ENCODE results near the gene KRT24.

The KRT24 gene

DNA sequence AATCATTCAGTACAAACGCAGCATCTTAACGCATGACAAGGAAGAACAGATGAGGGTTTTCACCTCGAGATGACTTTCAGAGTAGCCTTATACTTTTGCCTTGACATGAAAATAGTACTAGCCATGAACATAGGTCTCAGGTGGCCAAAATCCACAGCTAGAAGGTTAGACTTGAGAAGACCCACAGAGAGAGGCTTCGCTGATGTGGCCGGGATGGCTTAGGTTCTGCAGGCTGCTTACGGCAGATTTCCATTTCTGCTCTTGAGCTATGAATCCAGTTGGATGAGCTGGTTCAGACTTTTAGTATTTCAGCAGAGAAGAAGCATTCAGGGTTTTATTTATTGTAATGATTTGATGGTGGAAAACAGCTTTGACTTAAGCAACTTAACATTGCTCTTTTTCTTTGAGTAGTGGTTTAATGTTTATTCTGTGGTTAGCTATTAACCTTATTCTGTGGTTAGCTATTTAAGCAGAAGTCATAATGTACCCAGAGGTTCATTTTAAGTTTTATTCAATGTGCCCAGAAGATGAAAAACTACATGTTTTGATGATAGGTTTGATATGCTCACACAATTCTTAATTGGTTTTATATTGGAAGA lies 7.6 kb downstream of the KRT24 start:
- DNase-seq (ENCODE audit: low read depth in 2 of 3, low spot score in 1 of 3), result no peak

DNA sequence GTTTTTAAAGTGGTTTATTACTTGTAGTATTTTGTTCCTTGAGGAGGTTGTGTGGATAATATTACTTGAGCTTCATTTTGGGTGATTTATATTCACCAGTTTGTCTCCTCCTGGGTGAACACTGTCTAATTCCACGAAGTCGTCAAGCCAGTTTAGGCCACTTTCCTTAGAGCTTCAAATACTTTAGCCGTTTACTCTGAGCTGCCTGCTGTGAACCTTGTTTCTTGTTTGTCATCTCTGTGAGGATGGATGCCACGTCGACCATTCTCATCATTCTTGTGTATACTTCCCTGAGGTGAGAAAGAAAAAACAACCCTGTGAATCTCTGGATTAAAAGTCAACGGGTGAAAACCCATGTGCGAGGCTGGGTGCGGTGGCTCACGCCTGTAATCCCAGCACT lies 9.0 kb downstream of the KRT24 start:
- no peak for DNase-seq (ENCODE audit: low read depth in 2 of 3, low spot score in 1 of 3)

DNA sequence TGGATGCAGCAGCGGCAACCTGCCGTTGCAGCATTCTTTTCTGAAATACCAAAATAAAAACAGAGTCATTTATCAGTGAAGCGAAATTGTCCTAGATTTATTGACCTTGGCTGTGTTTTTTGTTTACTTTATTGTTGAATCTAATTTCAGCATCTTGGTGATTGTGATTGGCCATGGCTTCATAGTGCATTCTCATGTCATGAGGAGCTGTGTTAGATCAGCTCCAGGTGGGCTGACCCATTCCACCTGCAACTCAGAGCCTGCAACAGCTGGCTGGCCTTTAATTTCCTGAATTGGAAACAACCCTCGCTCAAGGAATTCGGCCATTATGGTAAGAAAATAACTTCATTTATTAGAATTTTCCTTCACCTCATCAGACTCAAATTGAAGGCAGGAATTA lies 16.4 kb downstream of the KRT24 start:
- DNase-seq (ENCODE audit: low read depth in 2 of 3, low spot score in 1 of 3), result no peak

DNA sequence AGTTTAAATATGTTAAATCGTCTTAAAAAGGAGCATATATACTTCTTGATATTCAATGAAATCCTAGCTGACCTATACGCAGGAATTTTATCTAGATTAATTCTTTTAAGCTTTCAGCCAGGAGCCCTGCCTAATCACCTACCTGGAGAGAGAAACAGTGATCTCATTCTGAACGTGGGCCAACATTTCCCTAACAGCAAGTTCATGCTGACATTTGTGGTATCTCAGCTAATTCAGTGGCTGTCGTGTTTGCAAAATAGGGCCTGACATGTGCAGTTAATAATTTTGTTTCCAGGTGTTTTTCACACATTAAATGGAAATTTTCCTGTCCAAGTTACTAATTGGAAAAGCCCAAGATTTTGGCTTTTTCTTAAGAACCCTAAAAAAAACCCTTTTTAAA lies 17.4 kb downstream of the KRT24 start:
- no peak for DNase-seq (ENCODE audit: low read depth in 2 of 3, low spot score in 1 of 3)

DNA sequence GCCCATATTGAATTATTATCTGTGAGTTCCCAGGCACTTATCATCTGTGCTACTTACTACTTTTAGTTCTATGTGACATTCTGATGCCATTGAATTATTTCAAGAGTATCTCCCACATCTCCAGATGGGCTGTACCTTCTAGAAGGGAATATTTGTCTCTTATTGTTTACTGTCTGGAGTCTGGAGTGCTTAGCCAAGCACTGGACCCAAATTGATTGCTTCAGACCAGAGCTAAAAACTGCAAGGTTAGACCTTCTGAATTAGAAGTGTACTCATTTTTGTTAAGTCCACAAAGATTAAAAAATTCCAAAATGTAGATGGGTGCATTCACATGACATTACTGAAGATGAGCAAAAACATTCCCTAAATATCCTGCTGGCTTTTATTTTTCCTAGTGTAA lies 22.6 kb downstream of the KRT24 start:
- no peak for DNase-seq (ENCODE audit: low read depth in 2 of 3, low spot score in 1 of 3)

DNA sequence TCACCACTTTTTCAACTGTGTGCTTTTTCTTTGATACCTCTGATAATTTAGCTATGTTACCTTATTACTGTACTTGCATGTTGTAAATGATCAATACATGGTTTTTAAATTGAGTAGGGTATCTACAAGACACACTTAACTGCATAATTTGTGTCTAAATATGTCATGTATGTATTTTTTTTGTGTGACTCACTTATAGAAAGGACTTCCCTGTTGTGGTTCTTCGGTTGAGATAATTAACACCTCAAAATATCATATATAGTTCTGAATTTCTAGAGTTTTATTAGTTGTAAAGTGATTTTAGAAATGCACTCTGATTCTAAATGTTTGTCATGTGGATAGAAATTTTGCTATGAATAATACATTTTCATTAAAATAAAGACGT lies 24.0 kb downstream of the KRT24 start:
- no peak for DNase-seq (ENCODE audit: low read depth in 2 of 3, low spot score in 1 of 3)

DNA sequence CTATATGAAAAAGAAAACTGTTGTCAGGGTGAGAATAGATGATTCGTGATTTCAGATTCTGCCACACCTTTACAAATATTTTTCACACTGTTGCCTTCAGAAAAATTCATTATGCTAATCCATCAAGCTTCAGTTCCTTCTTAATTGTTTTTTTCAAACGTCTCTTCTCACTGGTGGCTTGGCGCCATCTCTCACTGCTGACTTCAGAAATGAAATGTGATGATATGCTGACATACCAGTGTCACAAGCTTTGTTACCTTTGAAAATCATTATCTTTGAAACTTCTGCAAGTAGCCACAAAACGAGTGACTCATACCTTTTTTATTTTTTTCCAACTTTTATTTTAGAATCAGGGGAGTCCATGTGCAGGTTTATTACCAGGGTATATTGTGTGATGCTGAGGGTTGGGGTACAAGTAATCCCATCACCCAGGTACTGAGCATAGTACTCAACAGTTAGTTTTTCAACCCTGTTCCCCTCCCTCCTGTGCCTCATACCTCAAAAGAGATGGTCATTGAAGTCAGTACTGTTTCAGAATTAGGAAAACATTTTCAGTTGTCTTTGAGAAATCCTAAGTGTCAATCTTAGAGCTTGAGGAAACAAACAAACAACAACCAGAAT lies 24.5 kb downstream of the KRT24 start:
- DNase-seq (ENCODE audit: low read depth in 2 of 3, low spot score in 1 of 3), result no peak

DNA sequence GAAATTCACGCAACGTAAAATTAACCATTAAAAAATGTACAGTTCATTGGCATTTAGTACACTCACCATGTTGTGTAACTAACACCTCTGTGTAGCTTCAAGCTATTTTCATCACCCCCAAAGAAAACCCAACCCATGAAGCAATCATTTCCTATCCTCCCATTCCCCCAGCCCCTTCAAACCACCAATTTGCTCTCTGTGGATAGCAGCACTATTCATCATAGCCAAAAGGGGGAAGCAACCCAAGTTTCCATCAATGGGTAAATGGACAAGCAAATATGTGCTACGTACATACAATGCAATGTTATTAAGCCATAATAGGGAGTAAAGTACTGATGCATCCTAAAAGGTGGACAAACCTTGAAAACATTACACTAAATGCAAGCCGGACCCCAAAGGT lies 27.6 kb downstream of the KRT24 start:
- DNase-seq (ENCODE audit: low read depth in 2 of 3, low spot score in 1 of 3), result no peak

DNA sequence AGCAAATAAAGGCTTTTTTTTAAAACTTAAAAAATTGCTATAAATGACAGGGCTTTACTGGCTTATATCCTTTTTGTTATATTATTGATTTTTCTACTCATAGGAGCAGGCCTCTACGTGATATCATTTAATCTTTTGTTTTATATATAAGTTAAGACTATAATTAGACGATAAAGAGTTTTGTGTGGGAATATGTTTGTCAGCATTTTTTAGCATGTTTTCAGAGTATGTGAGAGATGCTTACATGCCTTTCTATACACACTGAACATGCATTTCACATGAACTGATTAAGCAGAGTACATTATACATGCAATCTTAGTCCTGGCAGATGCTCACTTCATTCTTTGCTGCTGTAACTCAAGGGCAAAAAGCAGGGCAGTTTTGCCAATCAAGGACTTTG lies 30.9 kb downstream of the KRT24 start:
- DNase-seq (ENCODE audit: low read depth in 2 of 3, low spot score in 1 of 3), result no peak

DNA sequence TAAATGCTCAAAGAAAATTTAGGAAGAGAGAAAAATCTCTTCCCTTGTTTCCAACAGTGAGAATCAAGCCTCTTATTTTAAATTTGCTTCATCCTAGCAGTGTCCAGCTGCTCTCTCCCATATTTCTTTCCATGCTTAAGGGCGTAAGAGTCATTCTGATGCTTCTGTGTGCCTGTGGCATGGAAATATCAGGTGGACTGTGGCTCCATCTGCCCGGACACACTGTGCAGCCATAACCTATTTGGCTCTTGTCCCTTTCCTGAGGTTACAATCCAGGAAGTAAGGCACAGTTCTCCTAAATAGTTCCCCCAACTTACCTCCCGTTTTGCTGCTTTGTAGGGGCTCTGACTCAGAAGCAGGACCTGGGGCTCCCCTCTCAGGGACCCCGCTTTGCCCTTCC lies 32.3 kb downstream of the KRT24 start:
- DNase-seq (ENCODE audit: low read depth in 2 of 3, low spot score in 1 of 3), result no peak

DNA sequence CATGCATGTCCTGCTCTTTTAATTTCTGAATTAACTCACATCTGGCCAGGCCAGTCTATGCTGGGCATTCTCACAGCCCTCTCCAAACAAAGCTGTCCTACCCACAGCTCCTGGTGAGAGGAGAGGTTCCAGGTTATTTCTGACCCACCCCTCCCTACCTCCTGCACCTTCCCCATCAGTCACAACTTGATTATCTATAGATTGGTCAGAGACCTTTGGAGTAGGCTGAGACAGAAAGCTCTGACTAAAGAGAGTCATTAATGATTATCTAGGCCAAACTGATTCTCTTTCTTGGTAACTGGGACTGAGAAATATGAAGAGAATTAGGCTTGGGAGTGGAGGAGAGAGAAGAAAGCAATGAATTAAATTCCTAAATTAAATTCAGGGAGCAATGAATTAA lies 37.2 kb downstream of the KRT24 start:
- DNase-seq (ENCODE audit: low read depth in 2 of 3, low spot score in 1 of 3), result no peak

DNA sequence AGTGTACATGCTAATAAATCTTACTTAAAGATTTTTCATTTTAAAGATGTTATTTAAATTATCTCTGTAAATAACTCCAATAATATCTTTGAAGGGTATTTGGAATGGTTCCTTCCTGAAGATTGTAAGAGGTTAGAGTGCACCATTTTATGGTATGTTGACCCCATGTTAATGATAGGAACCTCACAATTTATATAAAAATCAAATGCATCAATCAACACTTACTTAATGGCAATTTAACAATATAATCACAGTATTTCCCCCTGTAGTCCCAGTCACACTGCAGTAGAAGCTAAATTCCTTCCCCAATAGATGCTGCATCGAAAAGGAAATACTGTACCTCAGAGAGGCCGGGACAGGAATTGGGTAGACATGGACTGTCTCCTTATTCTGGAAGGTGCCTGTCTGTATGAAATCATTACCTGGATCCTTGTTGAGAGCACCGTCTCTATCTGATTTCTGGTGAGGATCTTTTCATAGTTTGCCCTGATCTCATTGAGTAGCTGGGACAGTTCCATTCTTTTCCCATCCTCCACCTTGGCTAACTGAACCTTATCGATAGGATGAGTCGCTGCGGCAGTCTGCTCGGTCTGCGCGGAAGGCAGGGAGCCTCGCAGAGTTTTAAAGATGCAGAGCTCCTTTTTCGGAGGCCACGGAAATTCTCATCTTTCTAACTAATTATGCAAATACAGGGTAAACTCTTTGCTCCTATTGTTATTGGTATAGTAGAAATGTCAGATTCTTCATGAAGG lies 38.8 kb downstream of the KRT24 start, which contains the start of gene KRT222:
TSS of gene KRT222 (minus strand) at position 596 of the 752 bp plus-strand sequence. CDS start at position 518, 78 bp downstream.
- no peak for DNase-seq (ENCODE audit: low read depth in 2 of 3, low spot score in 1 of 3)

DNA sequence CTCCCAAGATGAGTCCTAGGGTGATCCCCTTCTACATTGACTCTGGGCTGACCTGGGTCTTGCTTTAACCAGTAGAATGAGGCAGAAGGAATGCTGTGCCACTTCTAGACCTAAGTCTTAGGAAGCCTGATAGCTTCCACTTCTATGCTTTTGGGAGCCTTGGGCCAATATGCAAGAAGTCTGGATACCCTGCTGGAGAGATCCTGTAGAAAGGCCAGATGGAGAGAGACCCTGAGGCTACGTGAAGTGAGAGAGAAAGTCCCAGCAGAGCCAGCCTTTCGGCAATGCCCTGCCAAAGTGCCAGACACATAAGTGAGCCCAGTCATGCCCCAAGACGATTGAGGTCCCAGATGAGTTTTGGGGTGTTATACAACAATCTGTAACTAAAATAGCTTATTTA lies 40.3 kb downstream of the KRT24 start:
- no peak for DNase-seq (ENCODE audit: low read depth in 2 of 3, low spot score in 1 of 3)

DNA sequence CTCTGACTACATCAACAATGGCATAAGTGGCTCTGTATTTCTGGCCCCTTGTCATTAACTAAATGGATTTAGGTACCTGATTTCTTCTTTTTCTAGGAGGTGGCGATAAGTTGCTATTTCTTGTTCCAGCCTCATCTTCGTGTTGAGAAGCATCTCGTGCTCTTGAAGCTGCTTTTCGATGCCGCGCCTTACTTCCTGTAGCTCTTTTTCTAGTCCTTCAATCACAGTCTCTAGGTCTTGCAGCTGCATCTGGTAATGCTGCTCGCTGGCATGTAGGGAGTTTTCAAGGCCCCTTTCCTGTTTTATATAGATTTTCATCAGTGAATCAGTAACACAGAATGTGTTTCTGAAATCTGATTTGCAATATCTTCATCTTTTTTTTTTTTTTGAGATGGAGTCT lies 43.6 kb downstream of the KRT24 start:
- no peak for DNase-seq (ENCODE audit: low read depth in 2 of 3, low spot score in 1 of 3)

DNA sequence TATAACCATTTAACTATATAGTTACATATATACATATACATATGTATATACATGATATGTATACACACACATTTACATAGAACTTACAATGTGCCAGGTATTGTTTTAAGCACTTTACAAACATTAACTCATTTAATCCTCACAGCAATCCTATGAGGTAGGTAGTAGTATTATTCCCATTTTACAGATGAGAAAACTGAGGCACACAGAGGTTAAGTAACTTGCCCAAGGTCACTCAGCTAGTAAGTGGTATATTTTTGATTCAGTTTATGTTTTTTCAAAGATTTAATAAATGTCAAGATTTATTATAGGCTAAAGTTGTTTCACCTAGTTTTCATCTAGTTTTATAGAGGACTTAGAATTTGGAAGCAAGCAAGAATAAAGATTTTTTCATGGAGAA lies 45.2 kb downstream of the KRT24 start:
- DNase-seq (ENCODE audit: low read depth in 2 of 3, low spot score in 1 of 3), result no peak

DNA sequence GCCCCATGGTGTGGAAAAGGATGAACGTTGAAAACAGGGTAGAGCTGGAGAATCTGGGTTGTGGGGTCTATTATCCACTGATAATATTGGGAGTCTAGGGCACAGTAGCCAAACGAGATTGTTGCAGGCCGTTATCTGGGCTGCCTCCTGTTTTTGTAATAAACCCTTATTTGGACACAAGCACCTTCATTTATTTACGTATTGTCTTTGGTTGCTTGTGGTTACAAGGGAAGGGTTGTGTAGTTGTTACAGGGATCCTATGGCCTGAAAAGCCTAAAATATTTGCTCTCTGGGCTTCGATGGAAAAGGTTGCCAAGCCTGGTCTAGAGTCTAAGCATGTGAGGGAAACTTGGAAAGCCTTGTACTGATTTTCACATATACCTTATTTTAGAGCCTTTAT lies 51.6 kb downstream of the KRT24 start:
- no peak for DNase-seq (ENCODE audit: low read depth in 2 of 3, low spot score in 1 of 3)

DNA sequence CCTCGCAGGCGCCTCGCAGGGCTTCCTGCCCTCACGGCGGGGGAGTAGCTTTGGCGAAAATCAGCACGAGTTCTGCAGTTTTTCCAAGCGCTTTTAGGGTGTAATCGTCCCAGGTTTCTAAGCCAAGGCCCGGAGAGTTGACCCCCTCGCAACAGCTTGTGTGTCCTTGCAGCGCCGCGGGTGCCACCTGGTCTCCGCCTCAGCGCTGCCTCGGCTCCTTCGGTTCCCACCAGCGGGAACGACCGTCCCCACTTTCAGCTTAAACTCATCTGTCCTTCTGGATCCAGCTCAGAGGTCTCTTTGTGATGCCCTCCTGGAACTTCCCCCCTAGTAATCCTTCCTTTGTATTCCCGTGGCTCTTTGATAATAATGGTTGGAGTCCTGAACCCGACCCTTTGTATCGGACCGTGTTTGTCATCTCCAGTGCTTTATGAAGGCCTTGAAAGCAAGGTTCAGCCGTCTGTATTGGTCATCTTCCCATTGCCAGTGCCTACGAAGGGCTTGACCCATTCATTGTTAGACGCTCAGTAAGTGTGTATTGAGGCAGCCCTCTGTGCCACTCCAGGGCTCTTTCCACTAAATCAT lies 55.1 kb downstream of the KRT24 start:
- DNase-seq (ENCODE audit: low read depth in 2 of 3, low spot score in 1 of 3), result peak in 1 of 3 donors; percentile 21

Data from stimulated activated CD4-positive, alpha-beta T cell treated with anti-CD3 and anti-CD28 coated beads, Interleukin-12 subunit alpha, Interleukin-12 subunit beta, amount 100 ng/mL, for 48 hours (primary cell).